ENCODE measurements around the gene VSNL1.

GRCh38 chr2:17581831-17582230 lies 41.3 kb downstream of the VSNL1 start:
- TF ChIP-seq CTCF (IDR thresholded peaks at IDR 0.05) (no peak), POLR2A (IDR thresholded peaks at IDR 0.05) (no peak)

Data from body of pancreas (tissue), 4 donors.